HPDE6-E6E7 (cell line): ENCODE measurements around the gene MARCHF3.
"Not testable (repeated sequence)": the region's sequence is repeated elsewhere in the genome, so short reads cannot be mapped to it uniquely, and the experiment has no call there.

Experiments
- DNase-seq: peaks from one replicate; pipeline ENCODE4 v3.0.0; 2011; ENCODE audit warnings: missing footprints; ENCODE audit errors: extremely low spot score

The MARCHF3 gene

DNA sequence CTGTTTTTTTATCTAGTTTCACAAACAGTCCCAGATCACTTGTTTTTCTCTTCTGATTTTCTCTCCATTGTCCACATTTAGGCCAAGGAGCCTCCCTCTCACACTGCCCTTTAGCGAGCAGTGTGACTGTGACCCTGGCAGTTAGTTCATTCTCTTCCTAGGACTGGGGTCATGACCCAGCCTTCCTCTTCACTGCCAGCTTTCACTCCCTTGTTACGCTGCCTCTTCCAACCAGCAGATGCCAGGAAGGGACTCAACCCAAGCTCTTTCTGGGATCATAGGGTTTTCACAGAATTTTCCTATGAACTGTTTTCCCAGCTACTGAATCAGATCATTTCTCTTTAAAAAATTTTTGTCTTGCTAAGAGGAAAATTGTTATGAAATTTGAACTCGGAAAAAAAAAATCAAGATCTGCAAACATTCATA, 182.5 kb downstream of the MARCHF3 start:
- DNase-seq: no peak

DNA sequence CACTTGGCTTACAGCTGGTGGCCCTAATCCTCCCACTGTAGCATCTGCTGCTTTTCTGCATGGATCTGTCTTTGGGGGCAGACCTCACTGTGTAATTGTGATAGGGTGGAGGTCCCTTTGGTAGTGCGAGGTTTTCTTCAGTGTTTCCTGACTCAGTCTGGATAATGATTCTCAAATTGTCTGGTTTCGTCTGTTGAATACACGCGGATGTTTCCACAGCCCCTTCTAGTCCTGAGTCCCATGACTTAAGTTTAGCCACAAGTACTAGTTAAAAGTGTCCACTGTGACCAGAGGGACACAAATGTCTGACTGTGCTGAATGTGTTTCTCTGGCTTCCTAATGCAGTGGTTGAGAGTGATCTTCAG, 182.9 kb downstream of the MARCHF3 start:
- DNase-seq: no peak

DNA sequence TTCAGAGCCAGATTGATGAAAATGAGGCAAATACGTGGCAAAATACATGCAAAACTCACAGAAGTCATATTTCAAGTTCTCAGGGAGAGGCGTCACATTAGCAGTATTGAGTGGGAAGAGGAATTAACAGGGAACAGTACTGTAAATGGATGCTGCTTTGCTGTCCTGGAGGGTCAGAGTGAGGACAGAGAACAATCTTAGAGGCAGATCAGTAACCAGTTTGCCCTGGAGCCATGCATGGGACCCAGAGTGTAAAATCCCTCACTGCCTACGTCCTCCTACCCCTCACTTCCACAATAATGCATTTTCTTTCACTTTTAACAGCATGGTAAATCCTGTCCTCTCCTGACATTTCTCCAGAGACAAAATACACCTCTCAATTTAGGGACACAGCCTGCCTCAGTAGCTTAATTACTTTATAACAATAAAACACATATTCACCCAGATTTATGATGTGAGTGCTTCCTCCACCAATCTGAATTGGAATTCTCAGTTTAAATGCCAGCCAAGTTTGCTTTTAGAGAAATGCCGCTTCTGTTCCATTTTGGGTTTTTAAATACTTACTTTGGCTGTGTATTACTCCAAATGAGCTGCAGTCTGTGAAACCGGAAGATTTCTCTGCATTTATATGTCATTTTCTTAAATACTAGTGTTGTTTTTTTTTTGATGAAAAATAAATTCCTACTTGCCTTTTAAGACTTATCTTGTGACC, 183.5 kb downstream of the MARCHF3 start:
- no peak for DNase-seq

DNA sequence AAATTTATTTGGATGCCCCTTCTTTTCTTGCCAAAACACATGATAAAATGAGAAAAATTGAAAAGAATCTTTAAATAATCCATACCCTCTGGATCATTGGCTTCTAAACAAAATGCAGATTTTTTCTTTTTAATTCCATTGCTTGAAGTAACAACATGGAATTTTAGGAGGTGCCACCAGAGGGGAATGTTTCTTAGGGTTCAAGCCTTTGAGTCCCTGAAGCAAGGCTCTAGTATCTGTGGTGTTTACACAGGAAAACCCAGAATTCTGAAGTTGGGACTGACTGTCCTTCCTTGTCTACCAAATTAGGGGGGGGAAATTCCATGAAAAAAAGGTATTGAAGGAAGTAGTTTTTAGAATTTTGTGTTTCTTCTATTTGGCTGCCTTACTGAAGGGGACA, 184.0 kb downstream of the MARCHF3 start:
- DNase-seq: no peak

DNA sequence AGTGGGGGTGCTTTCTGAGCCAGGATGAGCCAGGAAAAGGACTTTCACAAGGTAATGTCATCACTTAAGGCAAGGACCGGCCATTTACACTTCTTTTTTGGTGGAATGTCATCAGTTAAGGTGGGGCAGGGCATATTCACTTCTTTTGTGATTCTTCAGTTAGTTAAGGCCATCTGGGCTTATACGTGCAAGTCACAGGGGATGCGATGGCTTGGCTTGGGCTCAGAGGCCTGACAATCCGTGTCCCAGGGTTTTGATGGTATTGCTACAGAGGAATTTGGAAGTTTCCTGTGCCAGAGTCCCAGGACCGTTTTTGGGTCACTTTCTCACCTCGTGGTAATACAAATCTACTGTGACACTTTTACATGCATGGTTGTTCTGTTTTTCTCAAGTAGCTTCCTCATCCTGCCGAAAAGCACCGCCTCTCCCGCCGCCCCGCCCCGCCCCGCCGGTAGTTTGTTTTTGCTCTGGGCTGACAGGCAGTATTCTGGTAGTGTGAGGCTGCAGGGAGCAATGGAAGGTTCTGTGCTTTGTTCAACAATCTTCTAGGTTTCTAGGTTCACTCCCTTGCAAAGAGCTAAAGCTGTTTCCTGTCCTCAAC, 184.8 kb downstream of the MARCHF3 start:
- not testable (repeated sequence) for DNase-seq

DNA sequence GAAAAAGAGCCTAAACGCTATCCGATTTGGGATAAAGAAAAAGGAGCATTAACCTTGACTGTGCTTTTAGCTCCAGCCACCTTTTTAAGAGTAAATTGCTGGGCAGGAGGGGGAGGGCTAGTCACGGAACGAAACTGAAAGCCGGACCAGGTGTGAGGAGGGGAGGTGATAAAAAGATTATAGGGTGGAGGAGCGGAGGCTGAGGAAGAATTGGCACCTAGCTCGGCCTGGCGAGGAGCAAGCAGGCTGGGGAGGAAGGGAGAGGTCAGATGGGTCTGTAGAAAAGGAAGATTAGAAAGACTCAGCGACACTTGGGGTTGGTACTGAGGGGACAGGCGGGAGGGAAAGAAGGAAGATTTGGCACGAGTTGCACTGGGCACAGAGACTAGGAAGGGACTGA, 187.0 kb downstream of the MARCHF3 start:
- DNase-seq: not testable (repeated sequence)

DNA sequence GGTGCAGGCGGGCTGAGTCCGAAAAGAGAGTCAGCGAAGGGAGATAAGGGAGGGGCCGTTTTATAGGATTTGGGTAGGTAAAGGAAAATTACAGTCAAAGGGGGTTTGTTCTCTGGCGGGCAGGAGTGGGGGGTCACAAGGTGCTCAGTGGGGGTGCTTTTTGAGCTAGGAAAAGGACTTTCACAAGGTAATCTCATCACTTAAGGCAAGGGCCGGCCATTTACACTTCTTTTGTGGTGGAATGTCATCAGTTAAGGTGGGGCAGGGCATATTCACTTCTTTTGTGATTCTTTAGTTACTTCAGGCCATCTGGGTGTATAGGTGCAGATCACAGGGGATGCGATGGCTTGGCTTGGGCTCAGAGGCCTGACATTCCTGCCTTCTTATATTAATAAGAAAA, 191.0 kb downstream of the MARCHF3 start:
- DNase-seq: not testable (repeated sequence)

DNA sequence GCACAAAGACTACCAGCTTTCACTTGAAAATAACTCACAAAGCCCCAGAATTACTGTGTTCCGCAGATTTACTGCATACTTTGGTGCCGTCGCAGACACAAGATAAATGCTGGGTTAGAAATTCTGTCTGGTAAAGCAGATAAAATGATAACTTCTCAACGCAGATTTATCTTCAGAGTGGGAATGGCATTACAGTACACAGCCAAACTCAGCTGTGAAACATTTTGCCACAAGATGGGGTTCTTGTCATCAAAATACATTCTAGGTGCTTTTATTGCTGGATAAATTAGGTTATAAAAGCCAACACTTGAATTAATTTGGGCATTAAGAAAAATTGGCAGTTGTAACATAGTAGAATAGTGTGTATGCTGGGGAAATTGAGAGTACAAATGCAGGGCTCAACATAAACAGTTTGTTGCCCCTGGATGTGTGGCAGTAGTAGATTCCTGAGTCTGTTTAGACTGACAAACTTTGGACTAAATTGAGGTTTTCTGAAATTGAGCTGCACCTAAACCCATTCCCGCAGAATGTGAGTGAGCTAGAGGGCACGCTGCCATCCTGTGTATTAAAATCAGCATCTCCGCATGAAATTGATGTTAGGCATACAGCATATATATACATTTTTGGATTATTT, 192.3 kb downstream of the MARCHF3 start:
- no peak for DNase-seq

DNA sequence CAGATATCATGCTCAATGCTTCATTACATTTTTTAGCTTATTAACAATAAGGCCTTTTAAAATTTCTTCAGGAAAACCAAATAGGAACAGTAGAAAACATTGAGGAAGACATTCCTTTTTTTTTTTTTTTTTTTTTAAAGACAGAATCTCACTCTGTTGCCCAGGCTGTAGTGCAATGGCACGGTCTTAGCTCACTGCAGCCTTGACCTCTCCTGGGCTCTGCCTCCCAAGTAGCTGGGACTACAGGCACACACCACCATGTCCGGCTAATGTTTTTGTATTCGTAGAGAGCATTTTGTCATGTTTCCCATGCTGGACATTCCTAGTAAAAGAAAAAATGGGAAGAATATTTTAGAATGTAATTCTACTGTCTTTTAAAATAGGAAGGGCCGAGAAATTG, 193.1 kb downstream of the MARCHF3 start:
- DNase-seq: no peak

DNA sequence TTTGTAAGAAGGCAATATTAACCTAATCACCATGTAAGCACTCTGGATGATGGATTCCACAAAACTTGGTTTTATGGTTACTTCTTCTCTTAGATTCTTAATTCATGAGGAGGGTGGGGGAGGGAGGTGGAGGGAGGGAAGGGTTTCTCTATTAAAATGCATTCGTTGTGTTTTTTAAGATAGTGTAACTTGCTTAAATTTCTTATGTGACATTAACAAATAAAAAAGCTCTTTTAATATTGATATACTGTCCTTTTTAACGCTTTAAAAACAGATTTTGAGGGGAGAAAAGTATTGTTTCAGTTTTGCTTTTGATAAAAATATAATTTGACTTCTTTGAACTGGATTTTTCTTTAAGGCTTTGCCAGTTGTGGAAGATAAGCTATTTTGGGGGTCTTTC, 193.6 kb downstream of the MARCHF3 start:
- no peak for DNase-seq

DNA sequence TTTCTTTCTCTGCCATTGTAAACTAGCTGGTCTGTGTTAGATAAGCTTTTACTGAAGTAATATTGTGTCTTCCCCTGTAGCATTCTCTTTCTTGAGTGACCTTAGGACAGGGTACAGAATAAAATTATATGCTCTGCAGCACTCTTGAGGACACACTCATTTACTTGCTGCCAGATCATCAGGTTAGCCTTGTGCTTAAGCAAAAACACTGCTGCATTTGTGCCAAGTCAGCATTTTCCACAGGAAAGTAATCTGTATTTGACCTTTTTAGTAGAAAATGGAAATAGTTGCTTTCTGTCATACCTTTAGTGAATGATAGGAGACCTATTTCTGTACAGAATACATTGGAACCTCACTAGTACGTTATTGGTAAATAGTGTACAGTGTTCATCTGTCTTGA, 199.2 kb downstream of the MARCHF3 start:
- DNase-seq: no peak

DNA sequence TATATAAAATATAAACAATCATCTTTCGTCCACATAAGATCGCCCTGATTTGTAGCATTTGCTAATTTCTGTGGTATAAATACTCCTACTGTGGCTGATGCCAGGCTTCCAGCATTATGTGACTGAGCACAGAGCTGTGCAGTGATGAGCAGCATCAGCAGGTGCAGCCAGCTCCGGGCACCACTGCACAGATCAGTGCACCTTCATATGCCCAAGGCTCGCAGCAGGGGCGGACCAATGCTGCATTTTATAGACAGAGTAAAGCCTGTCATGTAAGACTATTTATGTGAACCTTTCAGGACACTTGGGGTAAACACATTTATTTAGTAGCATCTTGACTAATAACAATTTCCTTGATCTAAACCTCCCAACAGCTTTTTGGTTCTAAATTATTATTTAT, 200.3 kb downstream of the MARCHF3 start:
- DNase-seq: no peak

DNA sequence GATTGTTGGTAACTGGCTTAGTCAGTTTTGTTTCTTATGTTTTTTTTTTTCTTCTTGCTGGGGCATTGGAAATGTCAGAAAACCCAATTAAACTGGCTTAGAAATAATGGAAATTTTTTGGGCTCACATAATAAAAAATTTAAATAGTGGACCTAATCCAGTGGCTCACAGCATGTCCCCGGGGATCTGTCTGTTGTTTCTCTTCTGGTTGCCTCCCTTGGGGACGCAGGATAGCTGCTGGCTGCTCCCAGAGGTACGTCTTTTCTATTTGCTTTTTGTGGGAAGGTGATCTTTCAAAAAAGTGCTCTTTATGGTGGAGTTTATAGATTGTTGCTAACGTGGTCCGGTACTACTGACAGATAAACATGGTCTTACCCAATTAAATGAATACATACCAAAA, 201.3 kb downstream of the MARCHF3 start:
- DNase-seq: no peak

DNA sequence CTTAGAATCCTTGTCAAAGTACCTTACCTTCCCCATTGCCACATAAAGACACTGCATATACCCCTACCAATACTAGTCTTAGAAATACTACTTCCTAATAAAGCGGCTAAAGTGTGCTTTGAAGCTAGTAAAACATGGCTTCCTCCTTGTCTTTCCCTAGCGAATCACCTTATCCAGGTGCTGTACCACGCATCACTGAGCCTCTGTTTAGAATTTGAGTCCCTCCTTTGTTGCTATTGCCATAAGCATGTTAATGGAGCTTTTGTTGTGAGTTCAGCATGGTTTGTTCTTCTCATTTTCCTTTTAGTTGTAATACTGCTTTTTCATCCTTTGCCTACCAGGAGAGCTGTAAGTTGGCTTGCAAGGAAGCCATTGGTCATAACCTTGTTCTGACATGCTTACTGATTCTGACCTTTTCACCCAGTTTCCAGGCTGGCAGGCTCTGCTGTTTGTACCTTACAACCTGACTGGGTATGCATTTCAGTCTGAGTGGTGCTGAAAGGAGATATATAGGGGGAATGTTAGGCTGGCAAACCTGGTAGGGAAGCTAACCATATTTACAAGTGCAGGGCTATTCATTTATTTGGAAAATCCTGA, 203.6 kb downstream of the MARCHF3 start:
- DNase-seq: no peak

DNA sequence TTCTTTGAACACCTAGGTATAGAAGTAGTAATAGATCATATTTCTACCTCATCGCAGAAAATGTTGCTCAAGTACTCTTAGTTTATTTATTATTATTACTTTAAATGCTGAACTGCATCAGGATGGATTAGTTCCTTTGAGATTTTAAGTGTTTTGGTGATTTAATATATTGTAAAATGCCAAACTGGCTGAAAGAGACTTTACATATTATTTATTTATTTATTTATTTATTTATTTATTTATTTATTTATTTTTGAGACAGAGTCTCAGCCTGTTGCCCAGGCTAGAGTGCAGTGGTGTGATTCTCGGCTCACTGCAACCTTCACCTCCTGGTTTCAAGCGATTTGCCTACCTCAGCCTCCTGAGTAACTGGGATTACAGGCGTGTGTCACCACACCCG, 211.1 kb downstream of the MARCHF3 start:
- DNase-seq: no peak

DNA sequence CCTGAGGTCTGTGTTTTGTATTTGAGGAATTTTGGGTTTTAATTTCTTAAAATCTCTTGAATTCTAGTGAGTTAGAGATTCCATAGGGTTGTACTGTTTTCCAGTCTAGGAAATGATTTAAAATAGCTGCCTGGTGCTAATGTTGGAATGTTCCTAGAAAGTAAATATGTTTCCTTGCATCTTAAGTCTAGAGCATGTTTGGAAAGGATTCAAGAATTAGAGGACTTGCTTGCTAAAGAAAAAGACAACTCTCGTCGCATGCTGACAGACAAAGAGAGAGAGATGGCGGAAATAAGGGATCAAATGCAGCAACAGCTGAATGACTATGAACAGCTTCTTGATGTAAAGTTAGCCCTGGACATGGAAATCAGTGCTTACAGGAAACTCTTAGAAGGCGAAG, 211.6 kb downstream of the MARCHF3 start:
- DNase-seq: no peak
